ENCODE measurements around the gene SYNPO2L.
"Not testable (repeated sequence)": the region's sequence is repeated elsewhere in the genome, so short reads cannot be mapped to it uniquely, and the experiment has no call there.

Gene SYNPO2L

GRCh38 chr10:73655990-73656298, at the start of gene SYNPO2L:
TSS of gene SYNPO2L (minus strand) at chr10:73656029. CDS start at chr10:73655922, 107 bp downstream.
- H3K36me3 ChIP-seq: no peaks in the 10 kb centered on the region
- H3K9me3 ChIP-seq: no peaks in the 10 kb centered on the region
- peaks cover 8% of the 10 kb centered on the region for H3K27me3 ChIP-seq
- no peak within 1 kb of the TSS for H3K4me3 ChIP-seq (ENCODE audit: low read depth in 1 of 2, low read length in 1 of 2)
- H3K4me1 ChIP-seq (ENCODE audit: control insufficient read depth in 1 of 2, insufficient read depth in 1 of 2, low read depth in 1 of 2, low read length in 1 of 2): no peaks in the 10 kb centered on the region
- no peak within 1 kb of the TSS for H3K27ac ChIP-seq
- no peak for TF ChIP-seq CTCF (IDR thresholded peaks at IDR 0.05)

GRCh38 chr10:73703924-73704323, 48.1 kb upstream of the SYNPO2L start:
- not testable (repeated sequence) for H3K27ac ChIP-seq; H3K4me3 ChIP-seq (ENCODE audit: low read depth in 1 of 2, low read length in 1 of 2); H3K36me3 ChIP-seq; H3K4me1 ChIP-seq (ENCODE audit: control insufficient read depth in 1 of 2, insufficient read depth in 1 of 2, low read depth in 1 of 2, low read length in 1 of 2); H3K27me3 ChIP-seq; H3K9me3 ChIP-seq

- not testable (repeated sequence) for H3K36me3 ChIP-seq; H3K9me3 ChIP-seq; H3K4me1 ChIP-seq (ENCODE audit: control insufficient read depth in 1 of 2, insufficient read depth in 1 of 2, low read depth in 1 of 2, low read length in 1 of 2); H3K27me3 ChIP-seq; H3K27ac ChIP-seq; H3K4me3 ChIP-seq (ENCODE audit: low read depth in 1 of 2, low read length in 1 of 2)
Observed at GRCh38 chr10:73698819-73699218, 43.0 kb upstream of the SYNPO2L start.

- H3K27ac ChIP-seq; H3K4me3 ChIP-seq (ENCODE audit: low read depth in 1 of 2, low read length in 1 of 2); H3K36me3 ChIP-seq; H3K9me3 ChIP-seq; H3K4me1 ChIP-seq (ENCODE audit: control insufficient read depth in 1 of 2, insufficient read depth in 1 of 2, low read depth in 1 of 2, low read length in 1 of 2); H3K27me3 ChIP-seq: not testable (repeated sequence)
Observed at GRCh38 chr10:73697675-73698159, 41.9 kb upstream of the SYNPO2L start, which contains the start of gene AGAP5. TSS of gene AGAP5 (minus strand) at chr10:73698109. CDS start at chr10:73697755, 354 bp downstream.

GRCh38 chr10:73695302-73695701, 39.5 kb upstream of the SYNPO2L start:
- not testable (repeated sequence) for H3K4me3 ChIP-seq (ENCODE audit: low read depth in 1 of 2, low read length in 1 of 2); H3K27ac ChIP-seq; H3K9me3 ChIP-seq; H3K27me3 ChIP-seq; H3K36me3 ChIP-seq; H3K4me1 ChIP-seq (ENCODE audit: control insufficient read depth in 1 of 2, insufficient read depth in 1 of 2, low read depth in 1 of 2, low read length in 1 of 2)

- H3K27me3 ChIP-seq; H3K9me3 ChIP-seq; H3K36me3 ChIP-seq; H3K4me1 ChIP-seq (ENCODE audit: control insufficient read depth in 1 of 2, insufficient read depth in 1 of 2, low read depth in 1 of 2, low read length in 1 of 2); H3K27ac ChIP-seq; H3K4me3 ChIP-seq (ENCODE audit: low read depth in 1 of 2, low read length in 1 of 2): not testable (repeated sequence)
Observed at GRCh38 chr10:73690755-73691154, 34.9 kb upstream of the SYNPO2L start.

- not testable (repeated sequence) for H3K4me1 ChIP-seq (ENCODE audit: control insufficient read depth in 1 of 2, insufficient read depth in 1 of 2, low read depth in 1 of 2, low read length in 1 of 2)
Observed at GRCh38 chr10:73689596-73689995, 33.8 kb upstream of the SYNPO2L start.

GRCh38 chr10:73687641-73688040, 31.8 kb upstream of the SYNPO2L start:
- H3K9me3 ChIP-seq; H3K4me3 ChIP-seq (ENCODE audit: low read depth in 1 of 2, low read length in 1 of 2); H3K27ac ChIP-seq; H3K27me3 ChIP-seq; H3K4me1 ChIP-seq (ENCODE audit: control insufficient read depth in 1 of 2, insufficient read depth in 1 of 2, low read depth in 1 of 2, low read length in 1 of 2); H3K36me3 ChIP-seq: not testable (repeated sequence)

More at GRCh38 chr10:73689596-73689995, 33.8 kb upstream of the SYNPO2L start:
- H3K4me3 ChIP-seq (ENCODE audit: low read depth in 1 of 2, low read length in 1 of 2); H3K36me3 ChIP-seq; H3K27me3 ChIP-seq; H3K27ac ChIP-seq; H3K9me3 ChIP-seq: not testable (repeated sequence)

GRCh38 chr10:73674546-73674945, 18.7 kb upstream of the SYNPO2L start:
- not testable (repeated sequence) for H3K27ac ChIP-seq; H3K9me3 ChIP-seq; H3K4me3 ChIP-seq (ENCODE audit: low read depth in 1 of 2, low read length in 1 of 2); H3K4me1 ChIP-seq (ENCODE audit: control insufficient read depth in 1 of 2, insufficient read depth in 1 of 2, low read depth in 1 of 2, low read length in 1 of 2); H3K27me3 ChIP-seq; H3K36me3 ChIP-seq

- not testable (repeated sequence) for H3K27me3 ChIP-seq; H3K9me3 ChIP-seq; H3K27ac ChIP-seq; H3K4me3 ChIP-seq (ENCODE audit: low read depth in 1 of 2, low read length in 1 of 2); H3K4me1 ChIP-seq (ENCODE audit: control insufficient read depth in 1 of 2, insufficient read depth in 1 of 2, low read depth in 1 of 2, low read length in 1 of 2); H3K36me3 ChIP-seq
Observed at GRCh38 chr10:73668378-73668777, 12.5 kb upstream of the SYNPO2L start.

GRCh38 chr10:73666153-73666809, 10.5 kb upstream of the SYNPO2L start:
- not testable (repeated sequence) for H3K27ac ChIP-seq; H3K4me3 ChIP-seq (ENCODE audit: low read depth in 1 of 2, low read length in 1 of 2); H3K27me3 ChIP-seq; H3K36me3 ChIP-seq; H3K4me1 ChIP-seq (ENCODE audit: control insufficient read depth in 1 of 2, insufficient read depth in 1 of 2, low read depth in 1 of 2, low read length in 1 of 2); H3K9me3 ChIP-seq

GRCh38 chr10:73665581-73665980, 9.8 kb upstream of the SYNPO2L start:
- not testable (repeated sequence) for H3K4me3 ChIP-seq (ENCODE audit: low read depth in 1 of 2, low read length in 1 of 2); H3K9me3 ChIP-seq; H3K36me3 ChIP-seq; H3K4me1 ChIP-seq (ENCODE audit: control insufficient read depth in 1 of 2, insufficient read depth in 1 of 2, low read depth in 1 of 2, low read length in 1 of 2); H3K27me3 ChIP-seq; H3K27ac ChIP-seq

- not testable (repeated sequence) for H3K9me3 ChIP-seq; H3K4me1 ChIP-seq (ENCODE audit: control insufficient read depth in 1 of 2, insufficient read depth in 1 of 2, low read depth in 1 of 2, low read length in 1 of 2); H3K27me3 ChIP-seq; H3K27ac ChIP-seq; H3K36me3 ChIP-seq; H3K4me3 ChIP-seq (ENCODE audit: low read depth in 1 of 2, low read length in 1 of 2)
Observed at GRCh38 chr10:73664156-73665040, 8.6 kb upstream of the SYNPO2L start.
